NCI-H146 (cell line): ENCODE results near the gene EMP1.

ENCODE experiments used
- DNase-seq: peaks from one replicate; lab custom pipeline; 2025; lab: John Stamatoyannopoulos, UW

EMP1 gene

GRCh38 chr12:13223179-13223804 lies 26.8 kb downstream of the EMP1 start:
- DNase-seq: no peak

GRCh38 chr12:13223941-13224340 lies 27.4 kb downstream of the EMP1 start:
- no peak for DNase-seq

- no peak for DNase-seq
Measured at GRCh38 chr12:13227191-13227590, 30.7 kb downstream of the EMP1 start.

GRCh38 chr12:13228579-13228978 lies 32.1 kb downstream of the EMP1 start:
- no peak for DNase-seq

DNA sequence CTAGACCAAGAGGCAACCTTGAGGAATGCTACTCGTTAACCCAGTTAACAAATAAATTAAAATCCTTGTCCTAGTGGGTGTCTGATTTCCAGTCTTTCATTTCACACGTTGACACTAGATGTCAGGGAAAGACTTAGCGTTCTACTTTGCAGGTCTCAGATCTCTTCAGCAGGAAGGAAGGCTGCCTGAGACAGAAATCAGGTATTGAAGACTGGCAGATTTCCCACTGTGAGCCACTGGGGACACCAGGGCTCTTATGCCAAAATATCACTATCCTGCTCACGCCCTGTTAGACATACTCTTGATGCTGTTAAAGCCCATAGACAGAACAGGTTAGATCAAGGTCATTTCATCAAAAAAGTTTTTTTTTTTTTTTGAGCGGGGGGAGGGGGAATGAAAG lies 33.0 kb downstream of the EMP1 start:
- no peak for DNase-seq

DNA sequence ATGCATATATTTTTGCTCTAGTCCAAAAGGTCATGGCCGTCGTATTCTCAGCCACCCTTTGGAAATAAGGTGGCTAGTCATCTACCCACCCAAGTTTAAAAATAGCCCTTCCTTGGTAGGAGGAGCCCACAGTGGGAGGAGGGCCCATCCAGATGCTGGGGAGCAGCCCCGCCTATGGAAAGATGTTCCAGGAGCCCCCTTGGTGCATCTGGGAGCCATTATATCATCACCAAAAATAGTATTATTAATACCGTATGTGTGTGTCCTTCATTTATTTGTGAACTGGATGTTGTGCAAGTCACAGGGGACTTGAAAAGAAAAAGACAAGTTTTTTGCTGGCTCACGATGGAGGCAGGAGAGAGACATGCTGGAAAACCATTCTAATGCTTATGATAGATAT lies 34.0 kb downstream of the EMP1 start:
- no peak for DNase-seq

- no peak for DNase-seq
Measured at GRCh38 chr12:13233830-13234641, 37.5 kb downstream of the EMP1 start.

DNA sequence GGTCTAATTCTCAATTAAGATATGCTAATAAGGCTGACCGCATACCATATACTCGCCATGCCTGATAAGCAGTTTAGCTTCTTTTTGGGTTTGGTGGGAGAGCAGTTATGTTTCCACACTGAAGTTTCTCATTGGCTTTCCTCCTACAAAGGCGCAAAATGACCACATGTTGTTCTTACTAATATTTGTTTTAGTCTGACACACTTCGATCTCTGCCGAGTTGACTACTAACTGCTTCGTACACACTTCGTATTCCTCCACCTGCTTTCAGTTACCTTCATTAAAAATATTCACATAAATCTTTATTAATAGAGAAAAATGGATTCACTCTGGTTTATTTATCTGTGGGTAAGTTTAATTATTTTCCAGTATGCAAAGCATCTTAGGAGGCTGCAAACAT lies 41.7 kb downstream of the EMP1 start:
- DNase-seq: no peak

- no peak for DNase-seq
Measured at GRCh38 chr12:13241833-13242488, 45.4 kb downstream of the EMP1 start.

GRCh38 chr12:13242936-13243335 lies 46.4 kb downstream of the EMP1 start:
- no peak for DNase-seq

DNA sequence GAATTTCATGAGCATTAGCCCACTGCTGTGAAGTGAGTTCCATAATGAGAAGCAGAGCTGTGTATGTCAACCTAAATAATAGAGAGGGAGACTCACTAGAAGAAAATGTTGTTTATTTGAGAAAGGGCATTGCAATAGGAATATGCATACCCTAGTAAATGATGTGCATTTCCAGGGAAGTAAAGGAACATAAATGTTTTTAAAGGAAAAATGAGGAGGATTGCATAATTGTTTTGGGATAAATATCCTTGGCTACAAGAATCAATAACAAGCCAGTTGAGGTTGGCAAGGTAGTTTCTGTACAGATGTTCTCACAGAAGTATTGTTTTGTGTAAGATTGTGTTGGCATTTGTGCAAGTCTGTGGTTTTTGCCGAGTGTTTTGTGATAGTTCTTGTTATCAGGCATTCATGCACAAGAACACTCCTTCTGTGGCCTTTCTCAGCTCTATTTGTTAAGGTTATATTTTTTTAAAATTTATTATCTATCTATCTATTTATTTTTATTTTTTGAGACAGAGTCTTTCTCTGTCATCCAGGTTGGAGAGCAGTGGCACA lies 47.1 kb downstream of the EMP1 start:
- no peak for DNase-seq

GRCh38 chr12:13247596-13247995 lies 51.1 kb downstream of the EMP1 start:
- no peak for DNase-seq

DNA sequence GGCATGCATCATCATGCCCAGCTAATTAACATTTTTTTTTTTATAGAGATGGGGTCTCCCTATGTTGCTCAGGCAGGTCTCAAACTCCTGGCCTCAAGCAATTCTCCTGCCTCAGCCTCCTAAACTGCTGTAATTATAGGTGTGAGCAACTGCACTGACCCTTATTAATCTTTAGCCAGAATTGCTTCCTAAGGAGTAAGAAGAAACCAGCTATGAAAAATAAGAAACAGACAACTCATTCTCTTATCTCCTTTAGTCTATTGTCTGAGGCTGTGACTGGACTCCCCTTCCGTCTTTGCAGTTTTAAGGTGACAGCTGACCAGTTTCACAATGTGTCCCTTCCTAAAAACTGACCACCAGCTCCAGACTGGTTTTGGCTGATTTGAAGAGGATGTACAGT lies 52.4 kb downstream of the EMP1 start:
- no peak for DNase-seq

DNA sequence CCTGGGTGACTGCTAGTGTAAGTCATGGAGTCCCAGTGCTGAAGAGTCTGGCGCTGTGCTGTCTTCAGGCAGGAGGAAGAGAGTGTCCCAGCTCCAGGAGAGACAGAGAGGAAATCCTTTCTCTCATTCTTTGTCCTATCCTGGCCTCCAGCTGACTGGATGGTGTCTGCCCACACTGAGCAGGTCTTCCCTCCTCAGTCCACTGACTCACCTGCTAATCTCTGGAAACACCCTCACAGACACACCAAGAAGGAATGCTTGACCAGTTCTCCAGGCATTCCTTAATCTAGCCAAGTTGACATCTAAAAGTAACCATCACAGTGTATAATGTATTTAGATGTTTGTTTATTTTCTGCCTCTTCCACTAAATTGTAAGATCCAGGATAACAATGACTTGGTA lies 53.9 kb downstream of the EMP1 start:
- no peak for DNase-seq

- DNase-seq: no peak
Measured at GRCh38 chr12:13251521-13251920, 55.0 kb downstream of the EMP1 start.

DNA sequence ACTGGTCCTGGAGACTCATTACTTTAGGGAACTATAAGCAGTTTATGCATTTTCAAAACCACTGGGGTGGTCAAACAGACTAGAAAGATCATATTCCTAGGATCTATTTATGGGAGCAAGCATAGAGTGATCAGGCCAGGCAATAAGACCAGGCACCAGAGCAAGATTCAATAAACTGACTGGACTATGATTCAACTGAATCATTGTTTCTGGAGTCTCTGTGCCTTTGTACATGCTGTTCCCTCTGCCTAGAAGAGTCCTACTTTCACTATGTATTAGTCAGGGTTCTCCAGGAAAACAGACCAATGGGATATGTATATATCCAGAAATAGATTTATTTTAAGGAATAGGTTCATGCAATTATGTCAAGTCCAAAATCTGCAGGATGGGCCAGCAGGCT lies 55.5 kb downstream of the EMP1 start:
- DNase-seq: no peak

GRCh38 chr12:13252616-13253015 lies 56.1 kb downstream of the EMP1 start:
- DNase-seq: no peak

DNA sequence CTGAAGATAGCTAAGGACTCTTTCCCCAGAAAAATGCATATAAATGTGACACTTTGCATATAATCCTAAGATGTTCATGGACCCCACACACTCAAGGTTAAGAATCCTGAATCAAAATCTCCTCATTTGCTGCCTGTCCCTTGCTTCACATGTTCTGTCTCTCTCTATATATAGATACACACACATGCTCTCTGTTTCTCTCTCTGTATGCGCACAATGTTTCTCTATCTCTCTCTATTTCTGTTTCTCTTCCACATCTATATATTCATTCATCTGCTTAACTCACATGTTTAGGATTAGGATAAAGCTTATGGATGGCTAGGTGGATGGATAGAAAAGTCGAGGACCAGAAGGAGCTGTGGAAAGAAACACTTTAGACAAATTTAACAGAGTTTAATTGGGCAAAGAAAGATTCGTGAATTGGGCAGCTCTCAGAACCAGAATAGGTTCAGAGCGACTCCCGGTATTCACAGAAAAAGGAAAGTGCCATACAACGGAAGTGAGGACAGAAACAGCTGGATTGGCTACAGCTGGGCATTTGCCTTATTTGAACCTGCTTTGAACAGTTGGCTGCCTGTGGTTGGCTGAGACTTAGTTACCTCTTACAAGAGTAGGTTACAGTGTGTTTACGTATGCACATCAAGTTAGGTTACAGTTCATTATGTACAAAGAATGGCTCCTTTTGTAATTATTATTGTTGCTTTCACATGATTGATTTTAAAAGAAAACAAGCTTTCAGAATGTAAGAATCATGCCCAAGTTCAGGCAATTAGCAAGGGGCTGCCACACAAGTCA lies 57.6 kb downstream of the EMP1 start:
- no peak for DNase-seq

GRCh38 chr12:13255792-13256691 lies 59.5 kb downstream of the EMP1 start:
- DNase-seq: peak; percentile 56

- DNase-seq: no peak
Measured at GRCh38 chr12:13256692-13257045, 60.1 kb downstream of the EMP1 start.

DNA sequence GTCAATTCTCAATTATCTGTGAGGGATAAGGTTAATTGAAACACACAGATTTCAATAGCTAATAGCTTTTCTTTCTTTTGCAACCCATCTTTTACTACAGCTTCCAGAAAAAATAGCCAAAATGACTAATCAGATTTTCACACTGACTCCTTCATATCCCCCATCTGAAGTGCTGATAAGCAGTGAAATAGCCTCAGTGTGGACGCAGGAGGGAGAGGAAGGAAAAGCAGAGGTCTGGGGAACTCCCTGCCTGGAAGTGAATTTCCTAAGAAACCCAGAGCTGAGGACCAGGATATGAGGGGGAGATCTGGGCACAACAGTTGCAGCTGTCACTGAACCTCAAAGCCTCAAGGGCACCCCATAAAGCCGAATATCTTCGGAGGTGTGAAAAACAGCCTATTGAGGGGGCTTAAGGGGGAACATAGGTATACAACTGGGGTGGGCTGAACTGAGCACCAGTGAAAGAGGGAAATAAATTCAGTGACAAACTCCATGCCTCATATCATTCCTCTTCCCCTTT lies 60.9 kb downstream of the EMP1 start:
- DNase-seq: no peak
